GM19395 (cell line): ENCODE results near the gene RARG.
"Not testable (repeated sequence)": the region's sequence is repeated elsewhere in the genome, so short reads cannot be mapped to it uniquely, and the experiment has no call there.

Experiments
- ATAC-seq: cut with Tn5 transposase; IDR thresholded peaks from one replicate; pipeline ENCODE4 v1.9.1; 2021; ENCODE audit warnings: mild to moderate bottlenecking, moderate library complexity; ENCODE audit not compliant: unreplicated experiment

The RARG gene

DNA sequence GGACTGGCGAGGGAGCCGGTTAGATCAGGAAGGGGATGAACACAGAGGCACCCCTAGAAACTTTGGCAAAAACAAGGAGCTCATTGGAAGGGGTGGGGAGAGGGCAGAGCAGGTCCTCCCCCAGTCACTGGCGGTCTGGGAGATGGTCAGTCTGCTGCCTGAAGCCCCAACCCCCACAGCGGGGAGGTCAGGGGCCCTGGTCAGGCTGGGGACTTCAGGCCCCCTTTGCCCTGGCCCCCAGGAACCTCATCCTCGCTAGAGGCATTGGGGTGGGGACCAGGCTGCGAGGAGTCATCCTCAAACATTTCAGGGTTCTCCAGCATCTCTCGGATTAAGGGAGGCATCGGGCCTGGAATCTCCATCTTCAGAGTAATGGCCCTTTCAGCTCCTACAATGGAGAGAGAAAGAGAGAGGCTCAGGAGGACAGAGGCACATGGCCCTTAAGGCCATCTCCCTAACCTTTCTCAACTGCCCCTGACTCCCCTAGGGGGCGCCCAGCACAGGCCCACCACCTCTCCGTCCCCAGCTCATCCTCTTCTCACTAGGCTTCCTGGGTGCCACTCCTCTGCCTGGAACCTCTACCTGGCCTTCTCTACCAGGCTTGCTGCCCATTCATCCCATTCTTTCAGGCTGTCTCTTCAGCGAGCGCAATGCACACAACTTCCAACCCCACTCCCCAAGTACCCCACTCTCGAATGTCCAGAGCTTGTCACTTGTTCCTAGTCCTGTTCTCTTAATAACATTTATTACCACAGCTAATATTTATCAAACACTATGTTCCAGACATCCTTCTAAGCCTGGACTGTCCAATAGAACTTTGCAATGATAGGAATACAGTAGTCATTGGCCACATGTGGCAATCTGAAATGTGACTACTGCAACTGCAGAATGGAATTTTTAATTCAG lies 20.3 kb downstream of the RARG start:
- no peak for ATAC-seq

DNA sequence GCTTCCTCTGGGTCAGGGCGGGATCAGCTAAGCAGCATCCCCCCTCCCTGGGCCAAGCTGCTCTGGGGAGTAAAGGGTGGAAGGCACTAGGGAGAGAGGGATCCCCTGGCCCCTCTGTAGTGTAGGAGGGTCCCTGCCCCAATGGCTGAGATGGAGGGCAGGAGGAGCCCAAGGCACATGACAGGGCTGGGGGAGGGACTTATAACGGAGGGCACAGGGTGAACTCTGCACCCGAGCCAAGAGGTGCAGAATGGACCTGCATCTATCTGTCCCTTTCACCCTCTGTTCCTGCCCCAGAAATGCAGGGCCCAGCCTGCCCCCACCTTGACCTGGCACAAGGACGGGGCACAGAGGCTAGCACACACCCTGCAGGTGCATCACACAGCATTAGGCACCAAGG lies 21.2 kb downstream of the RARG start:
- no peak for ATAC-seq

DNA sequence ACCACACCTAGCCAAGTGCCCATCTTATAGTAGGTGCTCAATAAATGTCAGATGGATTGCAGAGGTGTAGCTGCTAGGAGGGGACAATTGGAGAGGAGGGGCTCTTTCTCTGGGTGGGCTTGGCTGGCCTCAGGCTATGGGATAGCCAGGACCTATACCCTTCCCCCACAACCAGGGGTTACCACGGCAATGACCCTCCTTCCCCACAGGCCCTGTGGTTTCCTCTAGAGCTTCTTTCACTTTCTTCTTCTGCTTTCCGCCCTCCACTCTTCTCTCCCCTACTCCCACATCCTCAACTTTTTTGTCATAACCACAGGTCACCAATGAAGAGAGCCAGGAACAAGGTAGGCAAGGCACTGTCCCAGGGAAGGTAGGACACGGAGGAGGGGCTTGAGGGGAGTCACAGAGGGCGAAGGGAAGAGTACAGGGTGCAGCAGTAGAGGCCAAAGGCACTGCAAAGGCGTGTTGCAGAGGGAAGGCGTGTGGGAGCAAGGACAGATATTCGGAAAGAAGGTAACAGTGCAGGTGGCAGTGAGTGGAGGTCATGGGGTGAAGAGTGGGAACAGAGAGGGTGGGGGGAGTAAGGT lies 23.0 kb downstream of the RARG start:
- no peak for ATAC-seq

DNA sequence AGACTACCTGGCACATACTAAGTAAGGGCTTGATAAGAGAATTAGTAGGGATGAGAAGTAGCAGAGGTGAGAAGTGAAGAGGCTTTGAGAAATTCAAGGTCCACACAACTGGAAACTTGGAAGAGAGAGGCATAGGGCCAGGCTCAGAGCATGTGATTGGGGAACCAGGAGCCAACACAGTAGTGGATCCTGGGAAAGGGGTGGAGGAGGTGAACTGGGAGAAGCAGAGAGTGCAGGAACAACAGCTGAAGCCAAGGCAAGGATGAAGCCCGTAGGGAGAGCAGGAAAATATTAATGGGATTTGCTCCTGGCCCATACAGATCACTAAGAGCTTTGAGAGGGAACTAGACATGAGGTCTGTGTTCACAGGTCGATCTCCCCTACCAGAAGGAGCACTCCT lies 23.6 kb downstream of the RARG start:
- no peak for ATAC-seq

DNA sequence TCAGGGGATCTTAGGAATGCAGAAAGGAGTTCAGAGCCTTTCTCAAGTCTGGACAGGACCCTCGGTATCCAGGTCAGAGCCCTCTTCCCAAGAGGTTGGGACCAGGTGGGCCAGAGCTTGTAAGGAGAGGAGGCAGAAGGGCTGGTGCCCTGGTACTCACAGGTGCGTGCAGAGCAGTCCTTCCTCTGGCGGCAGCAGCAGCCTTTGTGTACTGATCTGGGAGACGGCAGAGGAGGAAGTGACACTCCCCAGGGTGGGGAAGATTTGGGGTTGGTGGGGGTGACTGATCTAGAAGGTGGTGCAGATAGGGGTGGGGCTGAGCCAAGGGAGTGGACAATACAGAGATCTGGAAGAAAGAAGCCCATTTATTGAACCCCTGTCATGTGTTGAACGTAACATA lies 25.0 kb downstream of the RARG start, which contains the start of gene ITGB7:
TSS of gene ITGB7 (minus strand) at position 210 of the 400 bp plus-strand sequence. CDS start 6,808 bp downstream, outside the sequence.
- ATAC-seq = peak; percentile 46

DNA sequence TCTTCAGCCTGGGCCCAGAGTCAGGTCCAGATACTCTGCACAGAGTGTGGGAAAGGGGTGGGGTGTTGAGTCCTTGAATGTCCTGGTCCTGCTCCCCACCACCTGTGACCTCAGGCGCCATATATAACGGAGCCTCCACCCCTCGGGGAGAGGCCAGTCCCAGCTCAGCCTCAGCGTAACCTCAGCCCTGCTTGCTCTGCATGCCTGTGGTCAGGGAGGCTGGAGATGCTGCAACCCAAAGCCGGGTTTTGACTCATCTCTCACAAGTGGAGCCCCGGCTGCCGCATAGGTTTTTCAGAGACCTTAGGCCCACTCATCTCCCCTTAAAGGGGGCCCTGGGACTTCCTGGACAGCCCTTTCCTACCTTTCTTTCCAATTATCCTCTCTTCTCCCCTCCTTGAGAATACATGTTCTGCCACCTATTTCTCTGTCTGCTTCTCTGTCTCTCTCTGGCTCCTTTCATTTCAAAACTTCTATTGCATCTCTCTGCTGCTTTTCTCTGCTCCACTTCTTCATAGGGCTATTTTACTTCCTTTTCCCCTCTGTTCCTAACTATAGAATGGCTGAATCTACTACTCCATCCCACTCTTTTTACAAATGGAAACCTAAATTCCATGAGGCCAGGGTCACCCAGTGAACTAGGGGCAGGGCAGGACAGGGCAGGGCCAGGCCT lies 26.1 kb downstream of the RARG start:
- ATAC-seq = peak; percentile 69

DNA sequence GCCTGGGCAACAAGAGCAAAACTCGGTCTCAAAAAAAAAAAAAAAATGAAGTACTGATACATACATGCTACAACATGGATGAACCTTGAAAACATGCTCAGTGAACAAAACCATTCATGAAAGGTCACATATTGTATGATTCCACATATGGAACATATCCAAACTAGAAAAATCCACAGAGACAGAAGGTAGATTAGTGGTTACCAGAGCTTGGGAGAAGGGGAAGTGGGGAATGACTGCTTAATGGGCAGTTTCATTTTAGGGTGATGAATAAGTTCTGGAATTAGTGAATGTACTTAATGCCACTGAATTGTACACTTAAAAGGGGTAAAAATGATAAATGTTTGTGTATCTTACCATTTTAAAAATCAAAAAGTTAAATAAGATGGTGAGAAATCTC lies 27.7 kb downstream of the RARG start:
- no peak for ATAC-seq

DNA sequence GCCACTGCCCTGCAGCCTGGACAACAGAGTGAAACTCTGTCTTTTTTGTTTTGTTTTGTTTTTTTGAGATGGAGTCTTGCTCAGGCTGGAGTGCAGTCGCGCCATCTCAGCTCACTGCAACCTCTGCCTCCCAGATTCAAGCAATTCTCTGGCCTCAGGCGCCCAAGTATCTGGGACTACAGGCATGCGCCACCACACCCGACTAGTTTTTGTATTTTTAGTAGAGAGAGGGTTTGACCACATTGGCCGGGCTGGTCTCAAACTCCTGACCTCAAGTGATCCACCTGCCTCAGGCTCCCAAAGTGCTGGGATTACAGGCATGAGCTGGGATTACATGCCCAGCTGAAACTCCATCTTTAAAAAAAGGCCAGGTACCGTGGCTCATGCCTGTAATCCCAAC lies 29.7 kb downstream of the RARG start:
- not testable (repeated sequence) for ATAC-seq

DNA sequence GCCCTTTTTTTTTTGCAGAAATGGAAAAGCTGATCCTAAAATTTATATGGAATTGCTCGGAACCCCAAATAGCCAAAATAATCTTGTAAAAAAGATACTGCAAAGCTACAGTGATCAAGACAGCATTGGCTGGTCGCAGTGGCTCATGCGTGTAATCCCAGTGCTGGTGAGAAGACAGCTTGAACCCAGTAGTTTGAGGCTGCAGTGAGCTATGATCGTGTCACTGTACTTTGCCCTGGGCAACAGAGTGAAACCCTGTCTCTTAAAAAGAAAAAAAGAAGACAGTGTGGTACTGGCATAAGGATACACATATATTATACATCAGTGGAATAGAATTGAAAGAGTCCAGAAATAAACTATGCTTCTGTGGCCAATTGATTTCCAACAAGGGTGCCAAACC lies 30.4 kb downstream of the RARG start:
- ATAC-seq = no peak

DNA sequence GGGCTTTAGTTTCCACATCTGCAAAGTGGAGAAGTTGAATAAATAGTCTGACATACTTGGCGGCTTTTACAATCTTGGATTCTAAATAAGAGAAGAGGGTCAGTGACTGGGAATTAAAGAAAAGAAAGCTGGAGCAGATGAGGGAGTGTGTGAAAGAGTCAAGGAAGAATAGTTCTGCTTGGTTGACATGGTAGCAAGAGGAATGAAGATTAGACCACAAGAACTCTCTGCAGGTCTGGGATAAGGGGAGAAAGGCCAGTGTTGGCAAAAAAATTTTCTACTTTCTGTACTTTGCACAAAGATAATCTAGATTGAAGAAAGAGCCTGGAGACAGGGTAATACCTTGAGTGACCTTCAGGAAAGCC lies 30.9 kb downstream of the RARG start:
- ATAC-seq = no peak

DNA sequence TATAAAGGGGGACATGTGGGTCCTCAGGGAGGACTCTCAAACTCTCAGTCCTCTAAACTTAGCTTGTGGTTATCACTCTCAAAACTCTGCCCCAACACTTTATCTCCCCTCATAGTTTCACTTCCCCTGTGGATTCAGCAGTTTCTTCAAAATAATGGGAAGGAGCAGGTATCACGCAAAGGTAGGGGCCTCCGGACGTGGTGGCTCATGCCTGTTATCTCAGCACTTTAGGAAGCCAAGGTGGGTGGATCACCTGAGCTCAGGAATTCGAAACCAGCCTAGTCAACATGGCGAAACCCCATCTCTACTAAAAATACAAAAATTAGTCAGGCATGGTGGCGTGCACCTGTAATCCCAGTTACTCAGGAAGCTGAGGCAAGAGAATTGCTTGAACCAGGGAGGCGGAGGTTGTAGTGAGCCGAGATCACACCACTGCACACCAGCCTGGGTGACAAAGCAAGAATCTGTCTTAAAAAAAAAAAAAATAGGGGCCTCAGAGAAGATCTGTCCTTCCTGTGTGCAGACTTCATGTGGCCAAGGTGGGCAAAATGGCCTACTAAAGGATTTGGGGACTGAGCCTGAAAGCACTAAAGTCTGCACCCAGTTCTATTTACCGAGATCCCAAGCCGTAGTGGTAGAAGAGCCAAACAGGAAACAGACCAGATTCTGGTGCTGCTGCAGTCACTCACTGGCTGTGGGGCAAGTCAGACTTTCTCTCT lies 31.4 kb downstream of the RARG start:
- peak; percentile 66 for ATAC-seq

DNA sequence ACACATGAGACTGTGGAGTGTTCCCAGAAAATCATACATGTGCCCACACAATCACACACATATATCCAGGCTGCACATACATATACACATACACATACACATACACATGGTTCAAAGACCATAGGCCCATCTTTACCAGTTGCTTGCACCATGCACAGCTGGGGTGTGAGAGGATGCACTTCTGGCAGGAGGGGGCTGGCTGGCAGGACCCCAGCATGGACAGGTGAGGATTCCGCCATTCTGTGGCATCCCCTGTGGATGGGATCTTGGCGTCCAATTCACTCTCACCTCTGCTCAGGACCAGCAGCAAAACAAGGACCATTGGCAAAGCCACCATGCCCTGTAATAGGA lies 31.9 kb downstream of the RARG start:
- peak; percentile 24 for ATAC-seq

DNA sequence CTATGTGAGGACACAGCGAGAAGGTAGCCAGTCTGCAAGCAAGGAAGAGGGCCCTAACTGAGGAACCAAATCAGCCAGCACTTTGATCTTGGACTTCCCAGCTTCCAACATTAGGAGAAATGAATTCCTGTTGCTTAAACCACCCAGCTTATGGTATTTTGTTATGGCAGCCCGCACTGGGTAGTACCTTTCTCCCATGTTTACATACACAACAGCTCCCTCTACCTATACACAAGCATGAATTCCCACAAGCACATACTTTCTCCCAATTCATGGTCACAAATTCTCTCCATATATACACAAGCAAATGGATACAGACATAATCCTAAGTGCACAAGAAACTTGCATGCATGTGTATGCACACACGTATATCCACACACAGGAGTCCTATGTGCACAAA lies 32.3 kb downstream of the RARG start:
- no peak for ATAC-seq

DNA sequence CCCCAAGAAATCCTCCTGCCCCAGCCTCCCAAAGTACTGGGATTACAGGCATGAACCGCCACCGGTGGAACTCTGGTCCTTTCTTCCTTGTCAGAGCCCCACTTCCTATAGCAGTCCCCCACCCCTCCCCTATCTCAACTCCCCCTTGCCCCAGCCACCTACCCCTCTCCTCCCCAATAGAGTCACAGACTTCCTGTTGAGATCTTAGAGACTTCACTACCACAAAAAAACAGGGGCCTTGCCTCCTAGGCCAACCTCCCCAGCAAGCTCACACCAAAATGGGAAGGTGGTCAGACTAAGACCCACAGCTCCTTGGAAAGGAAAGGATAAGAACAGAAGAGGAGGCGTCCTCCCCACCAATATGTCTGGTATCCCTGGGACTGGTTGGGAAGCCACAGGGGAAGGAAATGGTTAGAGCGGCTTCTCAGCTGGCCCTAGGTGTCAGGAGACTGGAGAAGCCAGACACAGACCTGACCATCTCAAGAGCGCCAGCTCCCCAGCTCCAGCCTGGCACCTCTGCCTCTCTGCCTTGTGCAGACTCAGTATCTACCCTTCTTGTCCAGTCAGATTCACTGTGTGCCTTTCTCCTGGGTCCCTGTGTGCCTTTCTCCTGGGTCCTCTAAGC lies 33.4 kb downstream of the RARG start:
- no peak for ATAC-seq

DNA sequence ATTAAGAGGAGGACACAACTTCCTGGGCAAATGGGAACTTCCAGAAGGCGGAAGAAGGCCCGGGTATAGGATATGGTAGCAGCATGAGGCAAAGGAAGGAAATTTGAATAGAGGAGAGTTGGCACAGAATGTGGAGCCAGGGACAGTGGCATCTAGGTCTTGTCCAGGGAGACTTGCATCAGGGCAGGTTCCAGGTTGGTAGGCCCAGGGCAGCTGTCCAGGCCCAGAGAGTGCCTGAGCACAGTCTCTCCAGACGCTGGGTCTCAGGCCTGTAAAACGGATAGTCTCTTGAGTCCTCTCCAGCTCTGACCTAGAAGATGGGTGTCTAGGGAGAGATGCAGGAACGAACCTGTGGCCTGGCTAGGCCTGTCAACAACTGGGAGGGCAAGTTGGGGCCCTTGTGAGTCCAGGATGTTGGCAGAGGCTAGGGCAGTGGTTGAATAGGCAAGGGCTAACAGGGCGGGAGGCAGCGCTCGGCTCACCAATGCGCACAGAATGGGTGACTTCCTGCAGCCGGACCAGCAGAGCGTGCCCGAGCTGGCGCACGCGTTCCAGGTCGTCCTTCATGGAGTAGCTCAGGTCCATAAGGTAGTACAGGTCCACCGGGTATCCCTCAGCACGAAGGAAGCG lies 34.9 kb downstream of the RARG start:
- no peak for ATAC-seq

DNA sequence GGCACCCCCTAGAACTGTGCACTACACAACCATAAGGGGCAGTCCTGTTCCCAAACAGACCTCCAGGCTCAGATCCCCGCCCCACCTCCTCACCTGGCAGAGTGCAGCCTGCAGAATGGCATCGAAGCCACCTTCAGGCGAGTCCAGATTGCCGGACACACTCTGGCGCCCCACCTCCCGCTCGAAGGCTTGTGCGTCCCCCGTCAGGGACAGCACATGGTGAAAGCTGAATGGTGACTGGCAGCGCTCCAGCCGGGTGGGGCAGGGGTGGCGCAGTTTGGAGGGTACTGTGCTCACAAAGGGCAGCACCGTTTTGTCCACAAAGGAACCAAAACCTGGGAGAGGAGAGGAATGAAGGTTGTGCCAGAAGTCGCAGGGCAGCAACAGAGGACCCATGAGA lies 35.5 kb downstream of the RARG start:
- ATAC-seq = no peak

DNA sequence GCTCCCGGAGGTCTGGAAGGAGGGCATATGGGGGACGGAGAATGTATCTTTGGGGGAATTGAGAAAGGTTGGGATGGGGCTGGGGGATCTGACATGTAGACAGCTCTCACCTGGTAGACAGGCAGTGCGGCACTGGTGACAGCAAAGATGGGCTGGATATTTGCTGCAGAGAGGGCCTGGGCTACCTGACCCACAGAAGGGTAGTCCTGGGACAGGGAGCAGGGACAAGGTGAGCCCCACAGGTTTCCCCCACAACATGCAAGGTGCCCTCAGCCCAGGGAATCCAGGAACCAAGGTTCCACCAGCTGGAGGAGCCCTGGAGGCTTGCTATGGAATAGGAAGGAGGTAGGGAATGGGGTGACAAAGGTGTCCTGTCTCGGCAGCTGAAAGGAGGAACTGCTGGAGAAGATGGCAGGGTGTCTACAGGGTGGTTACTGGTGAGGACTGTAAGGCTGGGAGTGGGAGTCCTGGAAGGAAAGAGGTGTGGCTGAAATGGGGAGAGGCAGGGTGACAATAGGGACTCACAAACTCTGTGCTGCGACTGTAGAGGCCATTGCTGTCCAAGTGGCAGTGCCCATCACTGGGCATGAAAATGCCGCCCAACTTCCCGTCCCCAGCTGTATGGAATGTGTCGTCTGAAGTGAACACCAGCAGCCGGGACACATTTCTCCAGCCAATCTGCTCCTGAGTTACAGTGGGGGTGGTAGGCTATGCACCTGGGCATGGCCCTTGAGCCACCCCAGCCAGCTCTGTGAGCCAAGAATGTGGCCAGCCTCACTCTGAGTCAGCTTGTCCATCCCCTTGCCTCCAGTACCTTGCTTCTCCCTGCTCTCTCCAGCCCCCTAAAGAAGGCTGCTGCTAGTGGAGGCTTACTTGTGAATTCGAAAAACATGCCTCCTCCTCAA lies 36.2 kb downstream of the RARG start:
- ATAC-seq = no peak

DNA sequence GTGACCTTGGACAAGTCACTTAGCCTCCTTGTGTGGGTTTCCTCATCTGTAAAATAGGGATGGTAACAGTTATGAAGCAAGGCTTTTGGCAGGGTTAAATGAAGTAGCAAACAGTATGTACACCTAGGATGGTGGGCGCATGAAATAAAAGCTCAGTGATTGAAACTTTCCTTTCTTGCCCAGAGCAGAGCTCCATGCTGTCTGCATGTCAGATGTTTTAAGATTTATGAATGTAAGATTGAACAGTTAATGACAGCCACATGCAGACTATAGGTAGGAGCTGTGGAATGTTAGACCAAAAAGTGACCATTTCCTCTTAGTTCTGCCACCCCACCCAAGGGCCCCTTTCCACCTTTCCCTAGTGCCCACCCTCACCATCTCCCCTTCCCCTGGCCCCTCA lies 37.0 kb downstream of the RARG start:
- no peak for ATAC-seq

DNA sequence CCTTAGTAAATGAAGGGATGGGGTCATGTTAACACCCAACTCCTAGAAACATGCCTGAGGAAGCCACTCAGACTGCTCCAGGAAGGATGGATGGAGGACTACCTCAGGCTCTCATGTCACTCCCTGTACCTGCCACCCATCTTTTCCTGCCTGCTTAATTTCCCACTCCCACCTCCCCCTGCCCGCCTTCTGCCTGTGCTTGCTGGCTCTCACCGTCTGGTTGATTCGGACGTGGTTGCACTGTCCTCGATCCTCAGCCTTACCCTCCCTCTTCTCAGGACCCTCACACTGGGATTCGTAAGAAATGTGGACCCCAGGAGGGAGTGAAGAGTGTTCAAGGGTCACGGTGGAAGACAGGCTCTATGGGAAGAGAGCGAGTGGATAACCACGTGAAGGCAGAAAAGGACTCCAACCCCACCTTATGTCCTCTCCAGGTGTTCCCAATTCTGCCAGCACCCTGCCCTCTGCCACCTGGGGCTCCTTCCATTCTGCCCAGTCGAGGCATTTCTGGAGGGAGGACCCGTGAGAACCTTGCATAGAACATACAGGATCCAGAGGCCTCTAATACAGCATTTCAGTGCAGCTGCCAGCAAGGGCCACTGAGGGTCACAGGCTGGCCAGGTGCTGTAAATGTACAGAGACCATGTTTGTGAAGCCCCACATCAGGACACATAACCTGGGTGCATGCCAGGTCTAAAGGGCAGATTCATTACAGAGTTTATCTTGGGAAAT lies 37.9 kb downstream of the RARG start:
- ATAC-seq = no peak
